Keratinocyte (primary cell): ENCODE results near the gene RBFOX2. TPM values are rescaled to one million over a fixed set of nuclear protein-coding genes. Genes with fewer than 3 reads are reported as not detected.

Source experiments
- DNase-seq: peaks from one replicate; pipeline ENCODE4 v3.0.0-alpha.2; 2011; ENCODE audit warnings: low read depth, missing footprints, low spot score
- FAIRE-seq: peaks from 2 replicates; lab custom pipeline; 2011; peaks lifted over from hg19 to GRCh38; lab: Jason Lieb, UNC
- H2AFZ ChIP-seq: 2 replicates; pipeline ENCODE4 v1.6.0; 2012; ENCODE audit warnings: low read length, control low read depth, inconsistent platforms; ENCODE audit not compliant: control insufficient read depth
- H3K27ac ChIP-seq: 2 replicates; pipeline ENCODE4 v1.5.1; 2011; ENCODE audit warnings: low read length; ENCODE audit not compliant: control insufficient read depth, insufficient read depth
- H3K27me3 ChIP-seq: 3 replicates; pipeline ENCODE4 v1.6.0; 2011; ENCODE audit warnings: low read length; ENCODE audit not compliant: control insufficient read depth, insufficient read depth; ENCODE audit errors: extremely low read depth
- H3K36me3 ChIP-seq, 2 experiments: 2 replicates in 1 of 2; 3 replicates in 1 of 2; pipeline ENCODE4 v1.5.1; 2011; ENCODE audit warnings: low read length in 2 of 2, mild to moderate bottlenecking in 1 of 2; ENCODE audit not compliant: control insufficient read depth in 2 of 2, insufficient read depth in 2 of 2; ENCODE audit errors: extremely low read depth in 1 of 2
- H3K4me1 ChIP-seq: 3 replicates; pipeline ENCODE4 v1.5.1; 2011; ENCODE audit warnings: low read length; ENCODE audit not compliant: control insufficient read depth, insufficient read depth; ENCODE audit errors: extremely low read depth
- H3K4me2 ChIP-seq: 3 replicates; pipeline ENCODE4 v1.6.0; 2011; ENCODE audit warnings: low read depth, low read length; ENCODE audit not compliant: control insufficient read depth, insufficient read depth; ENCODE audit errors: extremely low read depth
- H3K4me3 ChIP-seq, 3 experiments: fragments of 200-600 bp in 1 of 3; sonication (generic) in 1 of 3; 2 replicates in 2 of 3; 3 replicates in 1 of 3; pipeline ENCODE4 v1.5.1; 2011 to 2016; ENCODE audit warnings: low read length in 3 of 3, mild to moderate bottlenecking in 3 of 3, control low read depth in 2 of 3, inconsistent platforms in 1 of 3, low read depth in 1 of 3, mixed read lengths in 1 of 3, mixed run types in 1 of 3, moderate library complexity in 1 of 3; ENCODE audit not compliant: control insufficient read depth in 2 of 3, insufficient read depth in 2 of 3; ENCODE audit errors: extremely low read depth in 1 of 3
- H3K79me2 ChIP-seq: 2 replicates; pipeline ENCODE4 v1.6.0; 2012; ENCODE audit warnings: low read length; ENCODE audit not compliant: control insufficient read depth, insufficient read depth
- H3K9ac ChIP-seq: 3 replicates; pipeline ENCODE4 v1.6.0; 2011; ENCODE audit warnings: low read length; ENCODE audit not compliant: control insufficient read depth, insufficient read depth; ENCODE audit errors: extremely low read depth
- H3K9me1 ChIP-seq: 3 replicates; pipeline ENCODE4 v1.6.0; 2011; ENCODE audit warnings: low read length; ENCODE audit not compliant: control insufficient read depth, insufficient read depth; ENCODE audit errors: extremely low read depth
- H3K9me3 ChIP-seq: 2 replicates; pipeline ENCODE4 v1.5.1; 2012; ENCODE audit warnings: low read depth, low read length; ENCODE audit not compliant: control insufficient read depth
- H4K20me1 ChIP-seq: 3 replicates; pipeline ENCODE4 v1.6.0; 2011; ENCODE audit warnings: low read length; ENCODE audit not compliant: control insufficient read depth, insufficient read depth; ENCODE audit errors: extremely low read depth
- CTCF ChIP-seq, 3 experiments: IDR thresholded peaks in 1 of 3; conservative IDR thresholded peaks in 1 of 3; optimal IDR thresholded peaks in 1 of 3; 2 replicates in 2 of 3; 3 replicates in 1 of 3; pipeline versions ENCODE3 to v1.5.1; 2011; ENCODE audit warnings: low read length in 3 of 3, mild to moderate bottlenecking in 3 of 3, moderate library complexity in 2 of 3, control low read depth in 1 of 3, inconsistent platforms in 1 of 3; ENCODE audit not compliant: insufficient read depth in 2 of 3; ENCODE audit errors: extremely low read depth in 1 of 3
- EZH2 ChIP-seq: IDR thresholded peaks from one replicate; pipeline ENCODE4 v1.6.1; 2012; ENCODE audit warnings: inconsistent platforms, mild to moderate bottlenecking, low read length, moderate library complexity
- dilution Hi-C: fragments of 300-500 bp; cut with MboI; formaldehyde crosslinking; loops from one replicate; pipeline ENCODE4 v1.7.0; 2020; ENCODE audit warnings: low sequenced_read_pairs; ENCODE audit not compliant: extremely low pct_ligation_motif_present
- polyA plus RNA-seq, 5 experiments: library from polyadenylated mRNA; depleted of rRNA in 3 of 5; stranded (reverse) in 3 of 5; stranded (forward) in 1 of 5; unstranded in 1 of 5; fragments of >200 nt; gene quantifications; 1 replicate in 1 of 5; 2 replicates in 3 of 5; 3 replicates in 1 of 5; pipeline versions ENCODE4 v1.2.1 to v1.2.3, GENCODE V29; 2011 to 2012; ENCODE audit warnings: missing spikeins in 2 of 5, low read depth in 1 of 5, low replicate concordance in 1 of 5

RBFOX2 gene
- polyA plus RNA-seq, 1 donor (not counting 4 experiments of a cell fraction or from before 2014, with no cell fraction given) = 118 TPM

- DNase-seq (no peak), FAIRE-seq (no peak)
- no peak overlapping the region for H2AFZ ChIP-seq
- no peaks in the 10 kb centered on the region for H3K27me3 ChIP-seq
- H3K9me3 ChIP-seq = no peaks in the 10 kb centered on the region
- no peak overlapping the region for H3K4me3 ChIP-seq
- TF ChIP-seq CTCF (optimal IDR thresholded peaks at IDR 0.05 in 1 of 3, IDR thresholded peaks at IDR 0.05 in 1 of 3, conservative IDR thresholded peaks at IDR 0.05 in 1 of 3; ENCODE audit: extremely low read depth in 1 of 3, insufficient read depth in 2 of 3, low read length in 3 of 3) (no peak), EZH2 (no peak)
- H3K4me2 ChIP-seq = no peak overlapping the region
- H4K20me1 ChIP-seq = no peaks in the 10 kb centered on the region
- no peak overlapping the region for H3K9ac ChIP-seq
- peaks cover 2 to 5% of the 10 kb centered on the region in 2 experiments for H3K36me3 ChIP-seq
- H3K27ac ChIP-seq = no peak overlapping the region
- dilution Hi-C loops = no loop called here
- no peaks in the 10 kb centered on the region for H3K9me1 ChIP-seq
- peaks cover 5% of the 10 kb centered on the region for H3K4me1 ChIP-seq
- peaks cover 12% of the 10 kb centered on the region for H3K79me2 ChIP-seq
These were observed 37.5 kb downstream of the RBFOX2 start for GRCh38 chr22:35991168-35991567.

DNA sequence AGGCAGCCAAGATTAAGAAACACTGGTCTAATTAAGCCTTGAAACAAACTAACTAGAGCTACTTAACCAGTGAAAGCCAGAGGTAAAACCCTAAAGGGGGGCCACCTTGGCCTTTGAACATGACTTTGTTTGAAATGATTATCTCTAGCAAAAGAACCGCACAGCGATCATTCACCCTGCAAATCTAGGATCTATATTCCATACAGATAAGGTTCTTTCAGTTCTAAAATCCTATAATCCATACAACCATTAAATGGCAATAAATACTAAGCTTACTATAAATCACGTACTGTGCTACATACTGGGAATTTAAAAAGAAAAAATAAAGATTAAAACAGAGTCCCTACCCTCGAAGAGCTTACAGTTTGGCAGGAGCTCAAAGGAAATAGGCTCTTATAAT, 40.6 kb downstream of the RBFOX2 start:
- dilution Hi-C loops = no loop called here
- H3K9ac ChIP-seq = no peak overlapping the region
- no peaks in the 10 kb centered on the region for H4K20me1 ChIP-seq
- TF ChIP-seq CTCF (optimal IDR thresholded peaks at IDR 0.05 in 1 of 3, IDR thresholded peaks at IDR 0.05 in 1 of 3, conservative IDR thresholded peaks at IDR 0.05 in 1 of 3; ENCODE audit: extremely low read depth in 1 of 3, insufficient read depth in 2 of 3, low read length in 3 of 3) = no peak
- TF ChIP-seq EZH2 = no peak
- H3K27ac ChIP-seq = no peak overlapping the region
- H3K4me3 ChIP-seq = no peak overlapping the region
- H3K4me1 ChIP-seq = no peaks in the 10 kb centered on the region
- H3K4me2 ChIP-seq = no peak overlapping the region
- H3K9me1 ChIP-seq = no peaks in the 10 kb centered on the region
- H3K27me3 ChIP-seq = no peaks in the 10 kb centered on the region
- no peaks in the 10 kb centered on the region for H3K9me3 ChIP-seq
- no peak overlapping the region for H2AFZ ChIP-seq
- DNase-seq (no peak), FAIRE-seq (no peak)
- peaks cover 2 to 5% of the 10 kb centered on the region in 2 experiments for H3K36me3 ChIP-seq
- H3K79me2 ChIP-seq = peaks cover 19% of the 10 kb centered on the region
